RWPE1 (cell line): Measurements from ENCODE around the gene ACTR1A.
A peak's percentile ranks its signal among the peaks of the same experiment; 100 is the strongest.

Source experiments
- CTCF ChIA-PET: fragments of 350-600 bp; sonication (Branson Sonifier 250); formaldehyde crosslinking; extraction: SDS; loops from one replicate; lab custom pipeline; 2021; lab: Yijun Ruan, JAX
- POLR2A ChIA-PET: fragments of 400-600 bp; formaldehyde crosslinking; extraction: SDS; loops from one replicate; lab custom pipeline; 2020; ENCODE audit warnings: antibody characterized with exemption; ENCODE audit not compliant: low non-redundant PET; lab: Yijun Ruan, JAX
- DNase-seq: peaks from one replicate; pipeline ENCODE4 v3.0.0; 2012; ENCODE audit warnings: low spot score
- H3K27ac ChIP-seq: fragments of 450-650 bp; 2 replicates; pipeline ENCODE4 v1.5.1; 2017
- CTCF ChIP-seq: fragments of 450-650 bp; conservative IDR thresholded peaks from 2 replicates; pipeline ENCODE4 v1.5.1; 2017; ENCODE audit warnings: low read depth, mild to moderate bottlenecking

ACTR1A gene

GRCh38 chr10:102493771-102494170 is 8.7 kb downstream of the ACTR1A start:
- ChIA-PET POLR2A (no interaction called here), CTCF (no interaction called here)
- no peak for TF ChIP-seq CTCF
- peak; percentile 34 for DNase-seq
- H3K27ac ChIP-seq = peak overlapping the region; percentile 65

DNA sequence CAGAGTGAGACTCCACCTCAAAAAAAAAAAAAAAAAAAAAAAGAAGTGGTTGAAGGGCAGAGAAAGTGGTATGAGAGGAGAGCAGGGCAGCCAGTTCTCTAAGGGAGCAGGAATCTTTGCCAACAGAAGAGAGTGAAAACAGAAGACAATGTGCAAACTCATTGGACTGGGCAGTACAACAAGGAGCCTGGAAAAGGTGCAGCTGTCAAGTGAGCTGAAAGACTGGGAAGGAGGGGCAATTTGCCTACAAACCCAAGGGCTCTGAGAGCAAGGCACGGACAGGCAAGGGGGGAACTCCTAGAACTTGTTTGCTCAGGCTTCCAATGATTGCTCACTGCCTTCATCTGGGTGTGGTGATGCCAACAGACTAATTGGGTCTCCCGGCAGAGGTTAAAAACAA is 9.5 kb downstream of the ACTR1A start:
- ChIA-PET POLR2A (no interaction called here), CTCF (no interaction called here)
- peak overlapping the region; percentile 52 for H3K27ac ChIP-seq
- peak; percentile 27 for DNase-seq
- TF ChIP-seq CTCF = no peak

- DNase-seq = no peak
- ChIA-PET POLR2A (interaction anchor here (0.9 kb wide), 1 partner anchor 103 kb away, joined by 3 read pairs; no protein-coding TSS in a partner anchor), CTCF (no interaction called here)
- no peak for TF ChIP-seq CTCF
- H3K27ac ChIP-seq = peak overlapping the region; percentile 52
Observed at GRCh38 chr10:102492344-102492939, 10.1 kb downstream of the ACTR1A start.

- no peak for DNase-seq
- ChIA-PET POLR2A (interaction anchor here (0.6 kb wide), 1 partner anchor 121 kb away, joined by 3 read pairs; no protein-coding TSS in a partner anchor), CTCF (interaction anchor here (0.6 to 1.5 kb wide), 2 partner anchors 12 to 63 kb away, joined by 3 to 4 read pairs; no protein-coding TSS in a partner anchor)
- no peak for TF ChIP-seq CTCF
- no peak overlapping the region for H3K27ac ChIP-seq
Observed at GRCh38 chr10:102491136-102491535, 11.4 kb downstream of the ACTR1A start.

- ChIA-PET POLR2A (no interaction called here), CTCF (interaction anchor here (0.6 to 1.4 kb wide), 2 partner anchors 98 to 144 kb away, joined by 3 to 4 read pairs; no protein-coding TSS in a partner anchor)
- no peak for DNase-seq
- TF ChIP-seq CTCF = no peak
- H3K27ac ChIP-seq = peak overlapping the region; percentile 1; the same call in 1 of the 2 replicates
Observed at GRCh38 chr10:102485093-102485784, 17.3 kb downstream of the ACTR1A start.

GRCh38 chr10:102484021-102484420 is 18.5 kb downstream of the ACTR1A start:
- CTCF ChIA-PET = interaction anchor here (1.4 kb wide), 1 partner anchor 100 kb away, joined by 4 read pairs; no protein-coding TSS in a partner anchor
- POLR2A ChIA-PET = no interaction called here
- no peak for DNase-seq
- TF ChIP-seq CTCF = no peak
- no peak overlapping the region for H3K27ac ChIP-seq
